HG03558 (cell line): Measurements from ENCODE around the gene SOWAHD.
A peak's percentile ranks its signal among the peaks of the same experiment; 100 is the strongest.
"Not testable (repeated sequence)": the region's sequence is repeated elsewhere in the genome, so short reads cannot be mapped to it uniquely, and the experiment has no call there.

Experiments used
- ATAC-seq: cut with Tn5 transposase; IDR thresholded peaks from one replicate; pipeline ENCODE4 v1.9.1; 2021; ENCODE audit warnings: moderate number of reproducible peaks; ENCODE audit not compliant: unreplicated experiment; ENCODE audit errors: extremely low read depth

The SOWAHD gene

GRCh38 chrX:119757646-119757978 lies 776 bp upstream of the SOWAHD start:
- ATAC-seq: no peak

- ATAC-seq: no peak
These were observed 401 bp downstream of the SOWAHD start for GRCh38 chrX:119758731-119759247.

GRCh38 chrX:119759248-119759766 lies 919 bp downstream of the SOWAHD start:
- no peak for ATAC-seq

GRCh38 chrX:119760026-119760877 lies 1.9 kb downstream of the SOWAHD start:
- ATAC-seq: no peak

GRCh38 chrX:119762718-119763117 lies 4.3 kb downstream of the SOWAHD start:
- ATAC-seq: no peak

- no peak for ATAC-seq
These were observed 4.8 kb downstream of the SOWAHD start for GRCh38 chrX:119763181-119763580.

GRCh38 chrX:119763836-119764387 lies 5.5 kb downstream of the SOWAHD start:
- ATAC-seq: no peak

GRCh38 chrX:119768436-119768835 lies 10.0 kb downstream of the SOWAHD start:
- not testable (repeated sequence) for ATAC-seq

GRCh38 chrX:119769388-119769787 lies 11.0 kb downstream of the SOWAHD start:
- not testable (repeated sequence) for ATAC-seq

- no peak for ATAC-seq
These were observed 17.3 kb downstream of the SOWAHD start for GRCh38 chrX:119775517-119776238.

GRCh38 chrX:119778829-119779228 lies 20.4 kb downstream of the SOWAHD start:
- ATAC-seq: no peak

- no peak for ATAC-seq
These were observed 24.6 kb downstream of the SOWAHD start for GRCh38 chrX:119783026-119783425.

- no peak for ATAC-seq
These were observed 26.5 kb downstream of the SOWAHD start for GRCh38 chrX:119784747-119785446.

- ATAC-seq: no peak
These were observed 32.6 kb downstream of the SOWAHD start for GRCh38 chrX:119790977-119791436.

GRCh38 chrX:119791437-119792231 lies 33.2 kb downstream of the SOWAHD start, which contains the start of gene RPL39:
RPL39 (minus strand) TSS chrX:119791630; CDS start chrX:119791576, 54 bp downstream.
- peak; percentile 89 for ATAC-seq

GRCh38 chrX:119801253-119802221 lies 43.1 kb downstream of the SOWAHD start:
- ATAC-seq: no peak

GRCh38 chrX:119802546-119802945 lies 44.2 kb downstream of the SOWAHD start:
- no peak for ATAC-seq

GRCh38 chrX:119808461-119808860 lies 50.1 kb downstream of the SOWAHD start:
- ATAC-seq: not testable (repeated sequence)
